SHP77 (cell line): ENCODE data around the gene METTL24.
"Not testable (repeated sequence)": the region's sequence is repeated elsewhere in the genome, so short reads cannot be mapped to it uniquely, and the experiment has no call there.

Experiments
- DNase-seq, 2 experiments: peaks; one replicate each; lab custom pipeline; 2025; lab: John Stamatoyannopoulos, UW

Gene METTL24

DNA sequence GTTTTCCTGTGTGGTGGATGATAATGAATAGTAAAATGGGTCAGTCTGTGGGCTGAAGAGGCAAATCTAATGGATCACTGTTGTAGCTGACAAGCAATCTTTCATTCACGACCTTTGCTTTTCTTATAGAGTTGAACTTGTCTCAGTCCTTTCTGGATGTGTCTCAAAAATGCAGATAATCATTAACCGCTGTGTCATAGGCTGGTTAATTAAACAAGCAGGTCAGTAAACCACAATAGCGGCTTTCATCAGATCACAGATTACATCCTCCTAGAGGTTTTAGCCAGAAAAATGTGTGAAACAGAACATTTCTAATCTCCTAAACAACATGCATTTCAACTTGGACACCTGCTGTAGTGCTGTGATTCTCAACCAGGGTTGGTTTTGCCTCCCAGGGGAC is 2.5 kb upstream of the METTL24 start:
- DNase-seq: no peak

DNA sequence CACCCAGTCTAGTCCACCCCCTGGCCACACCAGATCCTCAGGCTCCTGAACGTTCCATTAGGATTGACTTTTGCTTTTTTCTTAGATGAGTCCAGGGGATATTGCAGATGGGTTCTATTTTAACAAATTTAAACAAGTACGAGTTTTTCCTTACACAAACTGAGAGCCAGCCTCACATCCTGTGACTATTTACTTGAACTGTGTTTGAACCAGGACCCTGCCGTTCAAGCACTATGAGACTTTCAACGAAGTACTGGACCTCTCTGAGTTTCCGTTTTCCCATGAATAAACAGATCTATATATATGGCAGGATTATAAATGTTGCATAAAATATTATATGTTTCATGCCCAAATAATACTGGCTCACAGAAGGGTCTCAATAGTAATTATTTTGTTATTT is 1.4 kb upstream of the METTL24 start:
- no peak for DNase-seq

DNA sequence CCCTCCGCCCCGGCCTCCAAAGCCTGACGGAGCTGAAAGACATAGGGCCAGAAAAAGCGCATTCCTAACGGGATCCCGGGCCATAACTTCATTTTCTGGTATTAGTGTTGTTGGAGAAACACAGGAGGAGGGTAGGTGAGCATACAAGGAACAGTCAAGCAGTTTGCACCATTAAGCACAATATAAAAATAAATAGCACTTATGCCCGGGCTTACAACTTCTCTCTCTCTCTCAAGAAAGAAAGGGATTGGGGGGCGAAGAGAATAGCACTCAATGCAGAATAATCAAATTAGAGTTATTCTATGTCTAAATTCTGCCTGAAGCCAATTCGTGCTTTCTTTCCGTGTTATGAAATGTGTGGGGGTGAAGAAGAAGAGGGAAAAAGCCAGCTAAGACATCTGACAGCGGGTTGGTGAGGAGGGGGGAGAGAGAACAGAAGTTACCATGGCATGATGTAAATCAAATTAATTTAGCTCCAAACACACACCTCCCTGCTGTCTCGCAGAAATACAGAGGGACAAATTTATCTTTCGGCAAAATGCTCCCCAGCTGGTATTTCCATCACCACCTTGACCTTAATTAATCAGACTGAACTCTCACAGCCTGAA is 508 bp upstream of the METTL24 start:
- no peak for DNase-seq

DNA sequence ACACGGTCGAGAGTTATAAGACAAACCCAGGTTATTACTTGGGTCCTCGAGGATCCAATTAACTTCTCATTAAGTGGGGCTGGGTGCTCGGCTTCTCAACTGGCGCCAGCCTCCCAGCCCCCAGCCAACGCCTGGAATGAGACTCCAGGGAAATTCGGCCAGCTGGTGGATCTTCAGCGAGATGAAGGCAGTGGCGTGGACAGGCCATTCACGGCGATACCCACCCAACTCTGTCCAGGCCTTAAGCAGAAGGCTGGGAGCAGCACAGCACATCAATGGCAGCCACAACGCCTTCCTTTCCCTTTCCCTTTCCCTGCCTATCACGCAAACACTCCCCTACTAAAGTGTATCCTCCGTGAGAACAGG is 868 bp downstream of the METTL24 start:
- no peak for DNase-seq

DNA sequence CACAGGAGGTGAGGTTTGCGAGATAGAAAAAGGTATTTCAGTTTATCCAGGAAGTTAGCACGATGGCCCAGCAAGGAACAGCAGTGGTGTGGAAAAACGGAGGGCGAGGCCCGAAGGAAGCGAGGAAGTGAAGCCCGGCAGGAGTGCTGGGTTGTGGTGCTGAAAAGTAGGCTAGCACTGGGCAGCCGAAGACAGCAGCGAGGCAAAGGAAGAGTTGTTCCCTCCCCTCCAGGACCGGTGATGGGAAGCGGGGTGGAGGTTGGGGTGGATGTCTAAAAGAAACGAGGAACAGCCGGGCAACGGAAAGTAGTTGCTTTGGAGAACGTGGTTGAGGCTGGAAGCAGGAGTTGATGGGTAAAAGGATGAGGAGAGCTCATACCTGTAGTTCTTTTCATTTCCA is 1.4 kb downstream of the METTL24 start:
- DNase-seq: no peak

DNA sequence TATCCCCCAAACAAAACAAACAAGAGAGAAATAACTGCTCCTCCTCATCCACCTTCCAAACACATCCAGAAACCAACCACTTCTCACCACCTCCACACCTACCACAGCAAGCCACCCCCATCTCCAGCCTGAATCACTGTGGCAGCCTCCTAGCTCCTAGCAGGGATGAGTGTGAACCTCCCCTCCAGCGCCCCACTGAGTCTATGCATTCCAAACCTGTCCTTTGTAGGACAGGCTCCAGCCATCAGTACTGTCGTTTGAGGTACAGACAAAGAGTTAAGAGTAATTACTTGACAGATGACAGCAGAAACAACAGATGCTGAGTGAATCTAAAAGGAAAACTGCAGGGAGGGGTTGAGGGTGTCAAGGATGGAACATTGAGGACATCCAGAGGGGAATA is 2.4 kb downstream of the METTL24 start:
- no peak for DNase-seq

DNA sequence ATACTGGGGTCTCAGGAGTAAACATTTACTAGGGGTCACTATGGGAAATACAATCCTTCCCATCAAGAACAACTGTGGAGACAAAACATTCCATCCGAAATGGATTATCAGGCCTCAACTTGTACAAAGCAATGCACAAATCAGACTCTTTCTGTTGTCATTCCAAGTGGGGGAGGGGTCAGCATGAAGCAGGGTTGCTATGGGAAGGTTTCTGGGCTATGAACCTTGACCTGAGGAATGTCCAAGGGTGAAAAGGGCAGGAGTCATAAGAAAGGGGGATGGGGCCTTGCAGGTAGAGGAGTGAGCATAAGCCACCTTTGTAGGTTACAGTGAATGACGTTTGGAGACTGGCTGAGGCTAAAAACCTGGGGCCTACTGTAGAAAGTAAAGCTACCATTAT is 3.1 kb downstream of the METTL24 start:
- no peak for DNase-seq

DNA sequence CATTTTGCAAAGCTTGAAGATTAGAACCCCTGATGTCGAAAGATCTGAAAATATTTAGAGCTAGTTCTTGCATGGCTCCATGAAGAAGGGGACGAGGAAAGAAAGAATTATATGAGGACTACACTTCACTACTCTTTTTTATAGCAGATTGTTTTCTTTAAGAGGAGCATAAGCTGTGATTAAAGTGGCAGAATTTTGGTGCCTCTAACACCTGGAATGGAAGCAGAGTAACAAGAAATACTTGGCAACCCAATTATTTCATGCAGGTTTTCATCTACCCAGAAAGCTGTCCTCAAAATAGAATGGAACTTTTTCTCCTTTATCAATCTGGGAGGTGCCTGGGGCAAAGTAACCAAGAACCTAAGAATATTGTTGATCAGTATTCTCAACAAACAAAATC is 4.0 kb downstream of the METTL24 start:
- no peak for DNase-seq

DNA sequence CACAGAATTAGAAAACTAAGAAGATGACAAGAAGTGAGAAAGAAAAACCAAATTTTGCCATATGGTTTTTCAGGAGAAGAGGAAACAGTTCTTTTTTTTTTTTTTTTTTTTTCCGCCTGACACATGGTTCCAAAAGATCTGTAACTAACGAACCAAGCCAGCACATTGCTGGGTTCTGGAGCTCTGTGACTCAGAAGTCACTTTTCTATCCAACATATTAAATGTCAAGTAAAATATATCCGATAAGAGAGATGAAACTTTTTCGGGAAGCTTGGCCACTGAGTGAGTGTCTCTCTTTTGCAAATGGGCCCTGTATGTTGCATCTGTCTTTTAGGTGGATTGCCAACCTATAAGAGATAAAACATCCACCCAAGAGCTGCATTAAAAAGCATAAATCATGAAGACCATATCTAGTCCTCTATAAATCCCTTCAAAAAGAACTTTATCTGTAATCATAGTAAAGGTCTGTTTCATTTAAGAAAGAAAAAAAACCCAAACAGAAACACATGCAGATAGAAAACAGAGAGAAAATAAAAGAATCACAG is 4.6 kb downstream of the METTL24 start:
- no peak for DNase-seq

DNA sequence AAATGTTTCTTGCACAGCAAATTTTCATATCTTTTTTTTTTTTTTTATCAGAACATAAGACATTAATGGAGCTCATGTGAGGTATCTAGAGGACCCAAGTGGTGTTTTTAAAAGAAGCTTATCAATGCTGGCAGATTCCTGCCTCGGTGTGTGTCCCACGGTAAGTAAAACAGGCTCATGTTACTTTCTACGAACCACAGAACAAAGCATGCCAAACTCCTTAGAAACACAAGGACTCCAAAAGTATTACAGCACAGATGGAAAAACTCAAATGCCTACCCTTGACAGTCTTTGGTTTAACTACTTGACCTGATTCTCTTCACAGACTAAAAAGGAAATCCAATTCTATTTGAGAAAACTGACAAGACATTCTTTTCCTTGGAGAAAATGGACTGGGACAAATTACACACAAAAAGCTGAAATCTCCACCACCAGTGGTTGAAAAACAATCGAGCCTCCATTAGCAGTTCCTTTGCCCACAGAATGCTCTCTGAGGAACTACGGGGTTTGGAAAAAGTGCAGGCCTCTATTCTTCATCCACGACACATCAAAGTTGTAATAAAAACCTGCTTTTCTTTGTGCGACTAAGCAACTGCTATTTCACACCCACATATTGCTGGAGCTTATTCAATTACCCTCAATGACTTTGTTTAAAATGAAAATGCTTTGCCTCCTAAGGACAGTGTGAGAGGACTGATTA is 5.4 kb downstream of the METTL24 start:
- no peak for DNase-seq

DNA sequence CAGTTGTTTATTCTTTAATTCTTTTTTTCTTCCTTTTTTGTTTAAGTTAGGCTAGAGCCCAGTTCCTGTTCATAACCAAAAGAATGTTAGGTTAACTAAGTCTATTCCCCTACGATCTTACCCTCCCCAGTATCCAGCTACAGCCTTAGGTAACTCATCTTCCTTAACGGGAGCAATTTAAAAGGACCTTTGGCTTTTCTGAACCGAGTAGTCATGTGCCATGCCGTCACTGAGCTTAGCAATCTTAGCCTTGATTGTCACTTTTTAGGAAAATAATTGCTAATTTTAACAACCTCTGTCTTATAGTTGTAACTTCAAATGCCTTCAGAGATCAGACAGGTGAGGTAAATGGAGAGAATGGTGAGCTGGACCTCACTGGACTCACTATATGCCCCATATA is 6.2 kb downstream of the METTL24 start:
- DNase-seq: no peak

DNA sequence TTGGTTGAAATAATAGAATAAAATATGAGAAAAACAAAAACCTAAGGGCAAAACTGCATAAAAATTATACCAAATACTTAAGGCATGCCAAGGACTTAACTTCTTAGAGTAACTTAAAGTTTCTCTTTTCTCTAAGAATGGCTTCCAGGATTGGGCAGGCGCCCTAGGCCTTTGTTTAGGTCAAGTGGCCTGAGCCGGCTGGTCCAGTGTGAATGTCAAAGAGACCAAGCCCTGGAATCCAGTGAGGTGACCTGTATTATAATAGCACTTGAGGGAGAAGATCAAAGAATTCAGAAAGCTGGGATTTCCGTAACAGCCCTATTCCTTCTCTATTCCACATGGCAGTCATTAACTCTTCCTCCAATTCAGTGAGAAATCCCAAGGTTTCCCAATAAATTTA is 6.6 kb downstream of the METTL24 start:
- no peak for DNase-seq

DNA sequence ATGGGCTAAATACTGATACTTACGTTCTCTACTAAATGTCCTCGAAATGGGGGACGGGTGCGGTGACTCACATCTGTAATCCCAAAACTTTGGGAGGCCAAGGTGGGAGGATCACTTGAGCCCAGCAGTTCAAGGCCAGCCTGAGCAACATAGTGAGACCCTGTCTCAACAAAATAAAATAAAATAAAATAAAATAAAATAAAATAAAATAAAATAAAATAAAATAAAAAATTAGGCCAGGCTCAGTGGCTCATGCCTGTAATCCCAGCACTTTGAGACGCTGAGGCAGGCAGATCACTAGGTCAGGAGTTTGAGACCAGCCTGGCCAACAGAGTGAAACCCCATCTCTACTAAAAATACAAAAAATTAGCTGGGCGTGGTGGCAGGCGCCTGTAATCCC is 7.6 kb downstream of the METTL24 start:
- DNase-seq: not testable (repeated sequence)

DNA sequence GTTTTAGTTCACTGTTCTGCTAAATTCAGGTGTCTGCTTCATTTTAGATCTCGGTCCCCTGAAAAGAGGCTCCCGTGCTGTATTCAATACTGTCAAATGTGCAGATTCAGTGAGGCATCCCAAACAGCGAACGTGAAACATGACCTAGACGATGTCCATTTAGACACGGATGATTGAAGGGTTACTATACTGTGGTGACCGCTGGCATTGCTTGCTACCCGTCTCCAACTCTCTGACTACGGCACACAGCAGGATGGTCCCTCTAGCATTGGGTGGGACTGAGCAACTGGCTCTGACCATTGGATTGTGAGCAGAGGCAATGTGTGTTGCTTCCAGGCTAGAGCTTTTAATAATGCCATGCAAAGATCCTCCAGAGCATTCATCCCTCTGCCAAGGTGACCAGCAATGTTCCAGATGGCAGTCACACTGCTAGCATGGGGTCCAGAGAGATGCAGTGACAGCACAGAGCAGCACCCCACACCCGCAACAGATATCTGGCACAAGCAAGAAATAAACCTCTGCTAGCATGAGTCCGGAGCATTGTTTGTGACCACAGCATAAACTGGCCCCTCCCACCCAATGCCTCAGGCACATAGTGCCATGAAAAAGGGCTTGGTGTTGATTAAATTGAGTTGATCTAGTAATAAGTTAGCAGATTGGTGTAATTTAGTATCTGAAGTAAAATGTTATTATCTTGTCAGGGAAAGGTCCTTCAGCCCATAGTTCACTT is 9.0 kb downstream of the METTL24 start:
- no peak for DNase-seq

DNA sequence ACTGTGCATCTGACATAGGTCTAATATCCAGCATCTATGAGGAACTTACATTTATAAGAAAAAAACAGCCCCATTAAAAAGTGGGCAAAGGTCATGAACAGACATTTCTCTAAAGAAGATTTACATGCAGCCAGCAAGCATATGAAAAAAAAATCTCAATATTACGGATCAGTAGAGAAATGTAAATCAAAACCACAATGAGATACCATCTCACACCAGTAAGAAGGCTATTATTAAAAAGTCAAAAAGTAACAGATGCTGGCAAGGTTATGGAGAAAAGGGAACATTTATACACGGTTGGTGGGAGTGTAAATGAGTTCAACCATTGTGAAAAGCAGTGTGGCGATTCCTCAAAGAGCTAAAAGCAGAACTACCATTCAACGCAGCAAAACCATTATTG is 13.1 kb downstream of the METTL24 start:
- DNase-seq: no peak

DNA sequence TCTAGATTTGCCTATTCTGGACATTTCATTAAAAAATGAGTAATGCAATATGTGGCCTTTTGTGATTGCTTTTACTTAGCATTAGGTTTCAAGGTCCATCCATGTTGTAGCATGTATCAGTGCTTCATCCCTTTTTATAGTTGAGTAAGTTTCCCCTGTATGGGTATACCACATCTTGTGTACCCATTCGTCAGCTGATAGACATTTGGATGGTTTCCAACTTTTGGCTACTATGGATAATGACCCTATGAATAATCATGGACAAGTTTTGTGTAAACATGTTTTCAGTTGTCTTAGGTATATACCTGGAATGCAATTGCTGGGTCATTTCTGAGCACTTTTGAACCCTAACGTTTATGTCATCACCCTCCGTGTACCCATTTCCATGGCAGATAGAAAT is 15.4 kb downstream of the METTL24 start:
- no peak for DNase-seq

DNA sequence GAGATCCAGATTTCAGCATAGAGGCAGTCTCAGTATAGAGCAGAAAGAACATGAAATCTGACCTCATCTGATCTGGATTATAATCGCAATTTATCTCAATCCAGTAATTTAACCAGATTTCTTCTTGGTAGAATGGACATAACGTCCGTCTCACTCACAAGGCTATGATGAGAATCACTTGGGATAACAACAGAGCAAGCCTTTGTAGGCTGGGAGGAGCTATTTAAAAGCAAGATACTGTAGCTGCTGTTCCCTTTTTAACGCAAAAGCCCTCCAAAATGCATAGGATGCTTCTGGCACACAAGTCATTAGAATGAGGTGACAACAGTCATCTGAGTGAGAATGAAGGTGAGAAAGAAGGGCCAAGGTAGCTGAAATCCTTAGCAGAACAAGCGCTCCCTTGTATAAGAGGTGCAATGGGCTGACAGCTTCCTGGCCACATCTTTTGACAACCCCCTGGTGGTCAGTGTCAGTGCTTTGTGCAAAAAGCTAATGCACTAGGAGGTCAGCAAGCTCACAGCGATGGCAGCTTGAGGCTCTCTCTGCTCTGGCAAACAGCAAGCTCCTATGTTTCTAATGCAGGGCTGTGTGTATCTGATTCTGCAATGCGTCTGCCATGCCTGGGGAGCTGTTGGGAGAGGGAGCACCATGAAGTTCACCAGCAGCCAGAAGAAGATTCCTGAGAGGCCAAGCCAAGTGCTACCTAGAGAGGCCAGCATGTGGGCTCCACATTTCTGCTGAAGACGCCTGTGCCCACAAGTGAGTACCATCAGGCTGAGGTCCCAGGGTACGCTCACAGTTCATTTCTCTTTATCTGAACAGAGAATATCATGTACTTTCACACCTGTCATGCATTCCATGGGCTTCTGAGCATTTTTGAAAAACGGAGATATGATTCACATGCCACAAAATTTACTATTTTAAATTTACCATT is 16.2 kb downstream of the METTL24 start:
- DNase-seq: peak; percentile 29 to 51

DNA sequence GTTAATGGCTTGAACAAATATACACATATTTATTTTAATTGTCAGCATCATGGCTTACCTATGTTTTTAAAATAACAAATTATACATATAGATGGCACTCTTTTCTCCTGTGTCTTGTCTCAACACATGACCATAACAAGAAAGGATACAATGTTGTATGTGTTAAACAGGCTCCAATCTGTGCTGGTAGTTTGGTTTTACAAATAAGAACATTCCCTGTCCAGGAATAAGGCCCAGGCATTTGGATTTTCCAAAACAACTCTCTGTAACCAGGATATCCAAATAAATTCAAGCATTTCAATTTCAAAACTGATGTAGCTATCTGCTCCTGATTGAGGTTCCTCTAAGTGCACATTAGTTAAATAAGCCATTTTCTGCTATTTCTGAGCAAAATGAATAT is 17.1 kb downstream of the METTL24 start:
- DNase-seq: no peak

DNA sequence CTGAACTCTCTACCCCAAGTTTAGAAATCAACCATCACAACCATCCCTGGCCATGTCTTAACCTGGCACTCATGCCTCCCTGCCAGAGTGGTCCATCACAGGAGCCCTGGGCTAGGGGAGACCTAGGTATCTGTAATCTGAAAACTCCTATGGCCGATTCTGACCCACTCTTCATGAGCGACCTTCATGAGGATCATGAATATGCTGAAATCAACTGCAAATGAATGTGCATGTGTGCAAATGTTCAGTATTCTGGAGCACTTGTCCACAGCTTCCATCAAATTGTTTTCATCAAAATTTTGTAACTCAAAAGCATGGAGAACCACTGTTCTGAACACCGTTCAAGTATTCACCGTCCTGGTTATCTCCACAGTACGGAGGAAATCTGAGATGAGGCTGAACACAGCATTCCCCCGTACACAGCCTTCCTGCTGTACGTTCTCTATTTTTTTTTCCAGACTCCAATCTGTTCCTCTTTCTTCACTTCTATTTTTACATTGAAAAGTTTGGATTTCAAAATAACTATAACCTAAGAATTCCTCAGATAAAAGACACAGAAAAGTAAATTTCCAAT is 17.7 kb downstream of the METTL24 start:
- DNase-seq: no peak

DNA sequence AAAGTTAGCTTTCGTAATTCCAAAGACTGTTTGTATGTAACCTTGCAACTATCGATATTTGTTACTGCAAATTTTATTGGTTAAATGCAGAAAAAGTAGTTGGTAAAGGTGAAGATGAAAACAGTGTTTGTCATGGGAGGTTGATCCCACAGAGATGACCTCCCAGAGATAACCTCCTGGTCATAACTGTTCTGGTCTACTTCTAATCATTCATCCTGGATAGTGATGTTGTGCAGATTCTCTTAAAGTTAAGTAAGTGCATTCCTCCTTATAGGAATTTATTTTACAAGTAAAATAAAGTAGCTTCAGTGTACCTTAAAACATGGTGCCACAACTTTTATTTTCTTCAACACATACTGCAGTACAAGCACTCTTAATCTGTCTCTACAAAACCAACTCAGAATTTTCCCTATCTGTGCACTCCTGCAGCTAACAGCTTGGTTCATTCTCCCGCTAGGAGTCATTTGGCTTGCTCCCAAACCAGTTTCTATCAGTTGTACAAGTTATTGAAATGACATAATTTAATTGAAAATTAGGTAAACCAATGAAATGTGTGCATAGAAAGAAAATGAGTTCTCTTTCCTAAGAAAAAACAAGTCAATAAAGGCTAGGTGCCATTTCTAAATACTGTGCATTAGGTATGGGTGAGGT is 19.2 kb downstream of the METTL24 start:
- no peak for DNase-seq

DNA sequence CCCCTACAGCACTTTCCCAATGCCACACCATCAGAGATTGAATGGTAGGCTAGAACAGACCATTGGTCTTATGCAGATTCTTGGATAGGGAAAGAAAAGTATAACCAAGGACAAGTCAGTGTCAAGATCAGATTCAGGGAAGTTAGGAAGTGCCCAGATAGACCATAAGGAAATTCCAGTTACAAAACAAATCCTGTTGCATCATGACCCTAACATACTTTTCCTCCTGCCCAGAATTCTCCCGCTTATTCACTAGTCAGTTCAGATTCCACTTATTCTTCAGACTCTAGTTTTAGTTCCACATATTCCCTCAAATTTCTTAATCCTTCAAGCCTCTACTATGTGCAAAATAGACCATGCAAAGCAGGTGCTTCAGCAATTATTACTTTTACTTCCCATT is 20.7 kb downstream of the METTL24 start:
- no peak for DNase-seq
